Limb (tissue), 2 donors: Measurements from ENCODE around the gene RUSC1.
"Not testable (repeated sequence)": the region's sequence is repeated elsewhere in the genome, so short reads cannot be mapped to it uniquely, and the experiment has no call there.

Source experiments
- DNase-seq, 2 donors: peaks; one replicate each; pipeline ENCODE4 v3.0.0-alpha.2; 2016; ENCODE audit errors: extremely low spot score in 2 of 2

Gene RUSC1

GRCh38 chr1:155320661-155321617 is at the start of gene RUSC1:
RUSC1 (plus strand) TSS chr1:155320894; CDS start chr1:155321774, 880 bp downstream.
- peak; percentile 56 to 88 for DNase-seq

GRCh38 chr1:155272466-155273342 is 48.0 kb upstream of the RUSC1 start:
- peak in 1 of 2 donors; percentile 44 for DNase-seq

DNA sequence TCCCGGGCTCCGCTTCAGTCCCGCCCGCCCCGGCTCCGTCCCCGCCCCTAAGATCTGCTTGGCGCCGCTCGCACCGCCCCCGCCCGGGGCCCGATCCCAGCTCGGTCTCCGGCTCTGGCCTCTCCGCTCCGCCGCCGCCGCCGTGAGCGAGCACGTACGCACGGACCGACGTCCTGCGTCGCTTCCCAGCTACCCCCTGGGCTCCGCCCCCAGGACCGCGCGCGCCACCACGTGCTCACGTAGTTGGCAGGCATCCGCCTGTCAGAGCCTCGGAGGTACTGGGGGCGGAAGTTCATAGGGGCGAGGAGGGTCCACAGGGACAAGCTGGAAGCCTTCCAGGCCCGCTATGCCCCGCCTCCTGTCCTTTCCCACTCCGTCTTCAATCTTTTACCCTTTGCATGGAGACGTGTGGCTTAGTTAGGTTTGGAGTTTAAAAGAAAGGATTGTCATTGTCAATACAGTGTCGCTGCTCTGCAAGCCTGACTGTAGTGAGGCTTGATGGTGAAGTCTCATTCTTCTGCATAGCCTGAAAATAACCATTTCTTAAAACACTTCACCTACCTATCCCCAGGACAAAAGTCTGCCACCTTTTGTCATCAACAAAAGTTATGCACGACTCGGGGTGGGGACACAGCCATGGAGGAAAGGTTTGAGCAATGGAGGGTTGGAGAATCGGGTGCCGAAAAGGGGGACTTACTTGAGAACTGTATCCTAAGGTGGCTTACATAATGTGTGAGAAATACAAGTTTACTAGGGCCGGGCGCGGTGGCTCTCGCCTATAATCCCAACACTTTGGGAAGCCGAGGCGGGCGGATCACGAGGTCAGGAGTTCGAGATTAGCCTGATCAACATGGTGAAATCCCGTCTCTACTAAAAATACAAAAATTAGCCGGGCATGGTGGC is 47.1 kb upstream of the RUSC1 start, which contains the start of gene CLK2:
Gene CLK2 (minus strand): TSS at position 162 of the 903 bp plus-strand sequence. CDS start 2,527 bp downstream, outside the sequence.
- peak; percentile 95 to 97 for DNase-seq

- DNase-seq = peak; percentile 97 to 99
These were observed 43.4 kb upstream of the RUSC1 start, which contains the start of gene HCN3 for GRCh38 chr1:155277070-155277901. HCN3 (plus strand) TSS chr1:155277463; CDS start chr1:155277591, 128 bp downstream.

- DNase-seq = peak in 1 of 2 donors; percentile 85
These were observed 42.6 kb upstream of the RUSC1 start for GRCh38 chr1:155277902-155278688.

DNA sequence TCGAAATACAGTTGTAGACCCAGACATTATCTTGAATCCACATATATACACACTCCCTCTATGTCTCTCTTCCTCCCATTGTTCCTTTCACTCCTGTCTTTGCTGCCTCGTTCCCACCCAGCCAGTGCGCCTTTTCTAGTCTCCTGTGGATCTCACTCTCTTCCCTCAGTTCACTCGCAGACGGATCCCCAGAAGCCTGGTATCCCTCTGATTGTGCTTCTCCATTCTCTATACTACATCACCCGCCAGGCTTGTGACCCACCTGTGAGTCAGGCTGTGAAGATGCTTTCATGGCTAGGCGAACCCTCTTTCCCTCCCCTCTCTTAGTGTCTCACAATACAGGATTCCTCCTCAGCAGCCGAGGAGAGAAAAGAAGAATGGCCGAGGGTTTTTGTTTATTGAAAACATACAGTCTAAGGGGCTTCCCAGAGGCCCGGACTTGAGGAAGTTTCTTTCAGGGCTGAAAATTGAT is 42.0 kb upstream of the RUSC1 start:
- no peak for DNase-seq

DNA sequence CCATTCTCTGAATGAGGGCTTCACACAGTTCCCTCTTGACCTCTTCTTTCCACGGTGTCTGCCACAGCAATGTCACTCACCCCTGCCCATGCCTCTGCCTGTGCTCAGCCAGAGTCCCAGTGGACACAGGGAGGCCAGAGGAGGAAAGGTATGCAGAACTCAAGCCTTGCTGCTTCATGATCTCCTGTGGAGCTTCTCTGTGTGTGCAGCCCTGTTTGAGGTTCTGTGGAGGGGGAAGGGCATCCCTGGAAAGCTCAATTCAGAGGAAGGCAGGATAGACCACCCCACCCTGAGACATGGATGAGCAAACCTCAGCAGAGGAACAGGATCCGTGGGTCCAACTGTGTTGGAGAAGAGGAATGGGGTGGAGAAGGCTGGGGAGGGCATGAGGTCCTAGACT is 41.4 kb upstream of the RUSC1 start:
- no peak for DNase-seq

- DNase-seq = no peak
These were observed 38.1 kb upstream of the RUSC1 start for GRCh38 chr1:155282488-155283091.

- no peak for DNase-seq
These were observed 36.2 kb upstream of the RUSC1 start for GRCh38 chr1:155284476-155284875.

- no peak for DNase-seq
These were observed 35.6 kb upstream of the RUSC1 start for GRCh38 chr1:155285063-155285462.

- DNase-seq = no peak
These were observed 35.1 kb upstream of the RUSC1 start for GRCh38 chr1:155285631-155286044.

GRCh38 chr1:155286544-155286943 is 34.1 kb upstream of the RUSC1 start:
- DNase-seq = no peak

DNA sequence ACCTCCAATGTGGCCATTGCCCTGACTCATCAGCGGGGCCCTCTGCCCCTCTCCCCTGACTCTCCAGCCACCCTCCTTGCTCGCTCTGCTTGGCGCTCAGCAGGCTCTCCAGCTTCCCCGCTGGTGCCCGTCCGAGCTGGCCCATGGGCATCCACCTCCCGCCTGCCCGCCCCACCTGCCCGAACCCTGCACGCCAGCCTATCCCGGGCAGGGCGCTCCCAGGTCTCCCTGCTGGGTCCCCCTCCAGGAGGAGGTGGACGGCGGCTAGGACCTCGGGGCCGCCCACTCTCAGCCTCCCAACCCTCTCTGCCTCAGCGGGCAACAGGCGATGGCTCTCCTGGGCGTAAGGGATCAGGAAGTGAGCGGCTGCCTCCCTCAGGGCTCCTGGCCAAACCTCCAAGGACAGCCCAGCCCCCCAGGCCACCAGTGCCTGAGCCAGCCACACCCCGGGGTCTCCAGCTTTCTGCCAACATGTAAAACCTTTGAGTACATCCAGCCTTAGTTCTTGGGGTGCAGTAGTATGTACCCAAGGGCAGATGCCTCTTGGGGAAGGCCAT is 32.6 kb upstream of the RUSC1 start:
- DNase-seq = no peak

DNA sequence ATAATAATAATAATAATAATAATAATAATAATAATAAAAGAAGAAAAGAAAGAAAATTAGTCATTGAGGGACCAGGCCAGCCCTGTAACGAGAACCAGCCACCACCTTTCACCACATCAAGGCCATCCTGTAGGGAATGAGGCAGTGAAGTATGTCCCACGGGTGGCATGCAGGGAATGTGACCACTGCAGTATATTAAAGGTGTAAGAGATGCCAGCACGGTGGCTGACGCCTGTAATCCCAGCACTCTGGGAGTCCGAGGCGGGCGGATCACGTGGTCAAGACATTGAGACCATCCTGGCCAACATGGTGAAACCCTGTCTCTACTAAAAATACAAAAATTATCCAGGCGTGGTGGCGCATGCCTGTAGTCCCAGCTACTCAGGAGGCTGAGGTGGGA is 29.7 kb upstream of the RUSC1 start:
- DNase-seq = not testable (repeated sequence)

DNA sequence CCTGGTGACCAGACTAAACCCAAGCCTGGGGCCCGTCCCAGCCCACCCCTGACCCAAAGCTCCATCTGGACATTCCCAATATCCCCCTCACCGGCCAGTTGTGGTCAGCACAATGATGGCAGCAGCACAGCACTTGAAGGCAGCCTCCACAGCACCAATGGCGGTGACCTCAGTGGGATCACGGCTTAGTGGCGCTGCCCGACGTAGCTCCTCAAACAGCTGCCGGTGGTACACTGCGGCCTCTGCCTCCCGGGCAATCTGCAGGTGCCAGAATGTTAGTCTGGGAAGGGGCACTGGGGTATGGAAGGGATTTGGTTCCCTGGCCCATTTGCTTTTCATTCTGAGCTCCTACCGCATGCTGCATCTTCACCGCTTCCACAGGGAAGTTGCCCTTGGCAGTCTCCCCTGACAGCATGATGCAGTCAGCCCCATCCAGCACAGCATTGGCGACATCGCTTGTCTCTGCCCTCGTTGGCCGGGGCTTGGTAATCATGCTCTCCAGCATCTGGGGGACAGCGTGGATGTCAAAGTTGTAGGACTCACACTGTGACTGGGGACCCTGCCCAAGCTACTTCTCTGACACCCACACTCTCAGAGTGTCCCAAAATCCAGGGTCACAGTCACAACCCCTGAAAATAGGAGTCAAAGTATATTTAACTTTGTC is 27.5 kb upstream of the RUSC1 start:
- DNase-seq = no peak

- DNase-seq = no peak
These were observed 26.0 kb upstream of the RUSC1 start for GRCh38 chr1:155294520-155295182.
